Measurements from ENCODE around the gene STX8.
"Not testable (repeated sequence)": the region's sequence is repeated elsewhere in the genome, so short reads cannot be mapped to it uniquely, and the experiment has no call there.

Gene STX8

GRCh38 chr17:9612006-9612405 lies 36.4 kb upstream of the STX8 start:
- ATAC-seq: no peak
- TF ChIP-seq PATZ1 (CRISPR knock-in tag; IDR thresholded peaks at IDR 0.05; ENCODE audit: borderline replicate concordance) (no peak), GLIS3 (CRISPR knock-in tag; IDR thresholded peaks at IDR 0.05) (no peak), ZC3H10 (CRISPR knock-in tag; IDR thresholded peaks at IDR 0.05) (no peak), CSDC2 (CRISPR knock-in tag; IDR thresholded peaks at IDR 0.05) (no peak), ZFP3 (CRISPR knock-in tag; IDR thresholded peaks at IDR 0.05) (no peak), OSR1 (CRISPR knock-in tag; IDR thresholded peaks at IDR 0.05) (no peak), ZFP30 (CRISPR knock-in tag; IDR thresholded peaks at IDR 0.05) (no peak), ISL1 (CRISPR knock-in tag; IDR thresholded peaks at IDR 0.05) (no peak), CSRNP3 (CRISPR knock-in tag; IDR thresholded peaks at IDR 0.05) (no peak), POU6F1 (CRISPR knock-in tag; IDR thresholded peaks at IDR 0.05; ENCODE audit: borderline replicate concordance, low read depth) (no peak), TSHZ2 (CRISPR knock-in tag; IDR thresholded peaks at IDR 0.05) (no peak), CREB5 (CRISPR knock-in tag; IDR thresholded peaks at IDR 0.05; ENCODE audit: low read depth) (no peak)

GRCh38 chr17:9611557-9611956 lies 35.9 kb upstream of the STX8 start:
- no peak for TF ChIP-seq CREB5 (CRISPR knock-in tag; IDR thresholded peaks at IDR 0.05; ENCODE audit: low read depth)
- TF ChIP-seq ZNF565 (CRISPR knock-in tag; conservative IDR thresholded peaks at IDR 0.05; ENCODE audit: low read depth): no peak
- no peak for ATAC-seq

- not testable (repeated sequence) for ATAC-seq
Measured at GRCh38 chr17:9607058-9607457, 31.4 kb upstream of the STX8 start.

GRCh38 chr17:9606453-9606852 lies 30.8 kb upstream of the STX8 start:
- TF ChIP-seq ZNF565 (CRISPR knock-in tag; conservative IDR thresholded peaks at IDR 0.05; ENCODE audit: low read depth) (no peak), GLIS3 (CRISPR knock-in tag; IDR thresholded peaks at IDR 0.05) (no peak), PPARA (CRISPR knock-in tag; IDR thresholded peaks at IDR 0.05; ENCODE audit: borderline replicate concordance) (no peak), ZFP3 (CRISPR knock-in tag; IDR thresholded peaks at IDR 0.05) (no peak), CREB5 (CRISPR knock-in tag; IDR thresholded peaks at IDR 0.05; ENCODE audit: low read depth) (no peak), ZC3H10 (CRISPR knock-in tag; IDR thresholded peaks at IDR 0.05) (no peak), PATZ1 (CRISPR knock-in tag; IDR thresholded peaks at IDR 0.05; ENCODE audit: borderline replicate concordance) (no peak), ISL1 (CRISPR knock-in tag; IDR thresholded peaks at IDR 0.05) (no peak), BACH2 (CRISPR knock-in tag; IDR thresholded peaks at IDR 0.05; ENCODE audit: borderline replicate concordance) (no peak)

GRCh38 chr17:9604583-9604982 lies 29.0 kb upstream of the STX8 start:
- not testable (repeated sequence) for ATAC-seq

More at GRCh38 chr17:9606453-9606852, 30.8 kb upstream of the STX8 start:
- ATAC-seq: no peak
